K562 (cell line): ENCODE results near the gene LRPAP1.

ENCODE experiments used
- ZNF449 ChIP-seq: fragments of 250-450 bp; sonication (Bioruptor Pico); IDR thresholded peaks from 2 replicates; pipeline ENCODE4 v1.8.0; 2022; ENCODE audit warnings: moderate library complexity, mild to moderate bottlenecking, inconsistent platforms
- ZNF511 ChIP-seq: sonication (generic); formaldehyde crosslinking; IDR thresholded peaks from 2 replicates; pipeline ENCODE4 v1.8.0; 2022; ENCODE audit warnings: mild to moderate bottlenecking, missing genetic modification reagents

GRCh38 chr4:3476341-3476747, 55.9 kb downstream of the LRPAP1 start:
- TF ChIP-seq ZNF511 (CRISPR knock-in tag) (no peak), ZNF449 (no peak)
